Pulmonary artery endothelial cell (primary cell): Measurements from ENCODE around the gene CYB5A. TPM values are rescaled to one million over a fixed set of nuclear protein-coding genes. Genes with fewer than 3 reads are reported as not detected.

Experiments
- DNase-seq: peaks from one replicate; pipeline ENCODE4 v3.0.0-alpha.2; 2011; ENCODE audit warnings: low read depth, low spot score
- total RNA-seq: library from RNA; depleted of rRNA; stranded (reverse); fragments of >200 nt; gene quantifications from 2 replicates; pipeline ENCODE4 v1.2.3, GENCODE V29; 2014

The CYB5A gene
- total RNA-seq, 1 donor from 2014 or later, result 63.8 TPM

- no peak for DNase-seq
Measured at GRCh38 chr18:74248595-74248994, 43.2 kb downstream of the CYB5A start.

- no peak for DNase-seq
Measured at GRCh38 chr18:74248189-74248588, 43.6 kb downstream of the CYB5A start.

GRCh38 chr18:74244554-74244953, 47.2 kb downstream of the CYB5A start:
- DNase-seq, result no peak

- no peak for DNase-seq
Measured at GRCh38 chr18:74243127-74243526, 48.6 kb downstream of the CYB5A start.

- DNase-seq, result no peak
Measured at GRCh38 chr18:74242438-74243096, 49.2 kb downstream of the CYB5A start.

- no peak for DNase-seq
Measured at GRCh38 chr18:74241970-74242369, 49.8 kb downstream of the CYB5A start.

- DNase-seq, result no peak
Measured at GRCh38 chr18:74241426-74241825, 50.3 kb downstream of the CYB5A start.

- DNase-seq, result no peak
Measured at GRCh38 chr18:74239567-74239966, 52.2 kb downstream of the CYB5A start.

- no peak for DNase-seq
Measured at GRCh38 chr18:74234326-74235171, 57.2 kb downstream of the CYB5A start.

GRCh38 chr18:74233933-74234325, 57.8 kb downstream of the CYB5A start:
- DNase-seq, result no peak

- no peak for DNase-seq
Measured at GRCh38 chr18:74230922-74231714, 60.6 kb downstream of the CYB5A start.

- DNase-seq, result no peak
Measured at GRCh38 chr18:74229891-74230290, 61.9 kb downstream of the CYB5A start.

GRCh38 chr18:74229005-74229404, 62.8 kb downstream of the CYB5A start:
- DNase-seq, result no peak

- DNase-seq, result no peak
Measured at GRCh38 chr18:74228312-74228711, 63.5 kb downstream of the CYB5A start.

- DNase-seq, result no peak
Measured at GRCh38 chr18:74226666-74227065, 65.1 kb downstream of the CYB5A start.

GRCh38 chr18:74226156-74226555, 65.6 kb downstream of the CYB5A start:
- DNase-seq, result no peak

- DNase-seq, result no peak
Measured at GRCh38 chr18:74225193-74225840, 66.4 kb downstream of the CYB5A start.

- DNase-seq, result no peak
Measured at GRCh38 chr18:74222710-74223494, 68.9 kb downstream of the CYB5A start.

GRCh38 chr18:74221081-74221480, 70.7 kb downstream of the CYB5A start:
- DNase-seq, result no peak

- DNase-seq, result no peak
Measured at GRCh38 chr18:74219056-74219455, 72.7 kb downstream of the CYB5A start.
